ENCODE measurements around the gene ME3.

DNA sequence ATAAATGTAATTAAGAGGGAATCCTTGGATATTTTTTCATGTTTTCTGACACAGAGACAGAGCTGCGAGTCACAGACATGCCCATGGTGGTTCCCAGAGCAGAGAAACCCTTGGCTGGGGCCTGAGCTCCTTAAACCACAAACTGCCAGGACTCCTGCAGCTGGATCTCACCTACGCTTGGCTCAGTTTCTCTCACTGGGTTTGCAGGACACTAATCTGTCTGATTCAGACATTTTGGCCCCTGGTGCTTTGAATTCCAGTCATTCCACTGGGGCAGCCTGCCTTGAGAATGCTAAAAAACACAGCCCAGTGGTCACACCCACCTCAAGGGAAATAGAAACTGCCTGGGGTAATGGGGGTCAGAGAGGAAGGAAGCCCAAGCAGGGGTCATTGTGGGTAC is 175.1 kb downstream of the ME3 start:
- TF ChIP-seq, protein P1, sequence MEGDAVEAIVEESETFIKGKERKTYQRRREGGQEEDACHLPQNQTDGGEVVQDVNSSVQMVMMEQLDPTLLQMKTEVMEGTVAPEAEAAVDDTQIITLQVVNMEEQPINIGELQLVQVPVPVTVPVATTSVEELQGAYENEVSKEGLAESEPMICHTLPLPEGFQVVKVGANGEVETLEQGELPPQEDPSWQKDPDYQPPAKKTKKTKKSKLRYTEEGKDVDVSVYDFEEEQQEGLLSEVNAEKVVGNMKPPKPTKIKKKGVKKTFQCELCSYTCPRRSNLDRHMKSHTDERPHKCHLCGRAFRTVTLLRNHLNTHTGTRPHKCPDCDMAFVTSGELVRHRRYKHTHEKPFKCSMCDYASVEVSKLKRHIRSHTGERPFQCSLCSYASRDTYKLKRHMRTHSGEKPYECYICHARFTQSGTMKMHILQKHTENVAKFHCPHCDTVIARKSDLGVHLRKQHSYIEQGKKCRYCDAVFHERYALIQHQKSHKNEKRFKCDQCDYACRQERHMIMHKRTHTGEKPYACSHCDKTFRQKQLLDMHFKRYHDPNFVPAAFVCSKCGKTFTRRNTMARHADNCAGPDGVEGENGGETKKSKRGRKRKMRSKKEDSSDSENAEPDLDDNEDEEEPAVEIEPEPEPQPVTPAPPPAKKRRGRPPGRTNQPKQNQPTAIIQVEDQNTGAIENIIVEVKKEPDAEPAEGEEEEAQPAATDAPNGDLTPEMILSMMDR (IDR thresholded peaks at IDR 0.05; ENCODE audit: low read length), result no peak
- no peak for TF ChIP-seq EZH2 (optimal IDR thresholded peaks at IDR 0.05; ENCODE audit: low read depth, low read length)
- TF ChIP-seq EZH2phosphoT487 (IDR thresholded peaks at IDR 0.05; ENCODE audit: low read length), result no peak

Measured in MM.1S (cell line).